GM19467 (cell line): ENCODE results near the gene LTBR.
"Not testable (repeated sequence)": the region's sequence is repeated elsewhere in the genome, so short reads cannot be mapped to it uniquely, and the experiment has no call there.

Source experiments
- ATAC-seq: cut with Tn5 transposase; IDR thresholded peaks from one replicate; pipeline ENCODE4 v1.9.1; 2021; ENCODE audit warnings: mild to moderate bottlenecking, moderate library complexity; ENCODE audit not compliant: unreplicated experiment

LTBR gene

DNA sequence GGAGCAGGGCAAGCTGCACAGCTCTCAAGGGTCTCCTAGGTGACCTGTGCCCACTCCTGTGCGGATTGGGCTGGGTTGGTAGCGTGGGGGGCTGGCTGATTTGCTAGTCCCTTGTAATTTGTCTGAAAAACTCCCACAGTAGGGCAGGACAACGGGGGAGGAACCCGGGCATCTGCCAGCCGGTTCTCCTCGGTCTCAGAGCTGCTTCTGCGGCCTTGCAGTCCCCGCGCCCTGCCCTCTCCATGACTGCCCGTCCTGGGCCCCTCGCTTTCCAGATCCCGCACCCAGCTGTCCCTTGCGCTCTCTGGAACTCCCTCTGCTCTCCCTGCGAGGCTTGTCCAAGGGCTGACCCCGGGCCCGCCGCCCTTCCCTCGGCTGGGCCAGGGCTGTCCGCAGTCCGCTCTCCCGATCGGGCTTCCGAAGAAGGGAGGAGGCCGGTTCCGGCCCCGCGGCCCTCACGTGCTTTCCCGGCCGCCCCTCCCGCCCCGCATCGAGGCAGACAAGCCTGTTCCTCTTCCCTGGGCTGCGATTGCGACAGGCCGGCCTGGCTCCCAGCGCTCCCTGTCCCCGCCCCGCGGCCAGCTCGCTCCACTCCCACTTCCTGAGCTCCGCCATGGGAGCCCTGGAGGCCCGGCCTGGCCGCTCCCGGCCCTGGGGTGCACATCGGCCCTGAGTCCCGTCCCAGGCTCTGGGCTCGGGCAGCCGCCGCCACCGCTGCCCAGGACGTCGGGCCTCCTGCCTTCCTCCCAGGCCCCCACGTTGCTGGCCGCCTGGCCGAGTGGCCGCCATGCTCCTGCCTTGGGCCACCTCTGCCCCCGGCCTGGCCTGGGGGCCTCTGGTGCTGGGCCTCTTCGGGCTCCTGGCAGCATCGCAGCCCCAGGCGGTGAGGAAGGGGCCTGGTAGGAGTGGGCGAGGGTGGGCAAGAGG lies at the start of gene LTBR:
TSS of gene LTBR (plus strand) at position 591 of the 927 bp plus-strand sequence. CDS start at position 788, 197 bp downstream.
- no peak for ATAC-seq

- ATAC-seq: no peak
Measured at GRCh38 chr12:6334359-6334758, 49.6 kb upstream of the LTBR start.

DNA sequence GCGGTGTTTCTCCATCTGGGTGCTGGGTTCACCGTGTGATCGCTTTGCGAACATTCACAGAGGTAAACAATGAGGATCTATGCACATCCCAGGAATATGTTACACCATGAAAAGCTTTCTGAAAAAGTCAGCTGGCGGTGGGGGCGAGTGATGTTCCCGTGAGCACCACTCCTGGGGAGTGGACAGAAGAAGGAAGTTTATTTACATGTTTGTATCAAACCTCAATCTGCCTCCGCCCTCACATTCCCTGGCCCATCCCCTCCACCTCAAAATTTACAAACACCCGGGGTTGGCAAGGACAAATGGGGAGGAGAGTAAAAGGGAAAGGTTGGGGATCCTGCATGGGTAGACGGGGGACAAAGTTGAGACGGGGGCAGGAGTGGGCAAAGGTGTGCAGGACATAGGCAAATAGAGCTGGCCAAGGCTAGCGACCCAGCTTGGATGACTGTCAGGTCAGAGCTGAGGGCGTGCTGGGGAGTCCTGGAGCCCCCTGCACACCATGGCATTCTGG lies 49.0 kb upstream of the LTBR start:
- ATAC-seq: no peak

- ATAC-seq: peak; percentile 66
Measured at GRCh38 chr12:6335451-6336078, 48.4 kb upstream of the LTBR start.

DNA sequence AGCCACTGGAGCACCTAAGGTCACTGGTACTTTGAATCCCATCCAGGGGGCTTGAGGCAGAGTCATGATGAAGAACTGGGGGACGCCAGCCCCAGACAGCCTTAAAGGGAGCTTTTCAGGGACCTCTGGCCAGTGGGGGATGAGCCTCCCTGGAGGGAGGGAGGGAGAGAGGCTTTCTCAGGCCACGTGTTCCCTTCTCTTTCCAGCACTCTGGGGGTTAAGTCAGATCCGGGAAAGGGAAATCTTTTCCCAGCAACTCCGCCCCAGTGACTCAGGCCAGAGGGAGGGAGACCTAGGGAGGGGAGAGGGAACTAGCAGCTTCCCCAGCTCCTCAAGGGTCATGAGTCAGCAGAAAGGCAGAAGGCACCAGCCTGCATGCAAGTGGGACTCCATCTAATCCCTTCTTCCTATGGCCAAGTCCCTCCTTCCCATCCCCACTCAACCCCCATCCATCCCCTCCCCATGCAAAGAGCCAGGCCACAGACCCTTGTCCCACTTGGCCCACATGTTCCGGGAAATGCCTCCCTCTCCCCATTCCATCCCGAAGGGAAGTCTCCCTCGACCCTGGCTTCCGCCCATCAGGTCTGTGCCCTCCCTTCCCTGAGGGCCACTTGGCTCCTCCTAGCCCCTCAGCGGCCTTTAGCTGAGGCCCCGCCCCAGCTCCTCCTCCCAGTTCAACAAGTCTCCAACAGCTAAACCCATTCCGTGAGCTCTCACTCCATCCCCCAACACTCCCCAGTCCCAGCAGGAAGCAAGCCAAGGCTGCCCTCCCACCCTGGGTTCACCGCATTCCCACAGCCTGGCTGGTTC lies 47.7 kb upstream of the LTBR start:
- no peak for ATAC-seq

- ATAC-seq: no peak
Measured at GRCh38 chr12:6336889-6337853, 46.8 kb upstream of the LTBR start.

GRCh38 chr12:6337958-6338433 lies 46.0 kb upstream of the LTBR start:
- ATAC-seq: no peak

DNA sequence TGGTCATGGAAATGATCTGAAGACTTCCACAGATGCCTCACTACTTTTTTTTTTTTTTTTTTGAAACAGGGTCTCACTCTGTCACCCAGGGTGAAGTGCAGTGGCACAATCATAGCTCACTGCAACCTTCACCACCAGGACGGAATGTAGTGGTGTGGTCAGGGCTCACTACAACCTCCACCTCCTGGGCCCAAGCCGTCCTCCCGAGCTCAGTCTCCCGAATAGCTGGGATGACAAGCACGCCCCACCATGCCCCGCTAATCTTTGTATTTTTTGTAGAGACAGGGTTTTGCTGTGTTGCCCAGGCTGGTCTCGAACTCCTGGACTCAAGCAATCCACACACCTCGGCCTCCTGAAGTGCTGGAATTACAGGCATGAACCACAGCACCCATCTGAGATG lies 45.4 kb upstream of the LTBR start:
- not testable (repeated sequence) for ATAC-seq

GRCh38 chr12:6338955-6339354 lies 45.0 kb upstream of the LTBR start:
- ATAC-seq: no peak

DNA sequence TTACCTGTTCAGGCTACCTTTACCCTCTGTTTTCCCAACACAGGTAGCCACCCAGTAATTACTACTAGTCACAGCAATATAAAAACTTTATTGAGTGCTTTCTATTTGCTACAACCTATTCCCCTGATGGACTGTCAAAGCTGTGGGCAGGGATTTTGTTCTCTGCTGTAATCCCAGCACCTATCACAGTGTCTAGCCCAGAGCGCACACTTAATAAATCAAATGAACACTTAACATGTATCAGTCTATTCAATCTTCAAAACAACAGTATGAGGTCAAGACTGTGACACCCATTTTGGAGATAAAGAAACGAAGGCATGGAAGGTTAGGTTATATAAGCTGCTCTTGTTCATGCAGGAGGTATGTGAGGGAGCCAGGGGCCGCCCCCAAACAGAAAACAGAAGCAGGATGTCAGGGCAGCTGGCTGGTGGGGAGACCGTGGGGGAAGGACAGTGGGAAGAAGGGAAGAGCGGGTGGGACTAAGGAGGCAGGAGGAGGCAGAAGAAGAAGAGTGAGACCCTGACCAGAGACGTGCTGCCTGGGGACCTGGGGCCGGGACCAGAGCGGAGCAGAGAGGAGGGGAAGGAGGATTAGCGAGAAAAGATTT lies 43.8 kb upstream of the LTBR start:
- no peak for ATAC-seq

- no peak for ATAC-seq
Measured at GRCh38 chr12:6340745-6341416, 43.1 kb upstream of the LTBR start.

- no peak for ATAC-seq
Measured at GRCh38 chr12:6341417-6342139, 42.4 kb upstream of the LTBR start, which contains the start of gene TNFRSF1A. Gene TNFRSF1A, minus strand, starts transcription at chr12:6342076. Its CDS starts 262 bp downstream, at chr12:6341814.

DNA sequence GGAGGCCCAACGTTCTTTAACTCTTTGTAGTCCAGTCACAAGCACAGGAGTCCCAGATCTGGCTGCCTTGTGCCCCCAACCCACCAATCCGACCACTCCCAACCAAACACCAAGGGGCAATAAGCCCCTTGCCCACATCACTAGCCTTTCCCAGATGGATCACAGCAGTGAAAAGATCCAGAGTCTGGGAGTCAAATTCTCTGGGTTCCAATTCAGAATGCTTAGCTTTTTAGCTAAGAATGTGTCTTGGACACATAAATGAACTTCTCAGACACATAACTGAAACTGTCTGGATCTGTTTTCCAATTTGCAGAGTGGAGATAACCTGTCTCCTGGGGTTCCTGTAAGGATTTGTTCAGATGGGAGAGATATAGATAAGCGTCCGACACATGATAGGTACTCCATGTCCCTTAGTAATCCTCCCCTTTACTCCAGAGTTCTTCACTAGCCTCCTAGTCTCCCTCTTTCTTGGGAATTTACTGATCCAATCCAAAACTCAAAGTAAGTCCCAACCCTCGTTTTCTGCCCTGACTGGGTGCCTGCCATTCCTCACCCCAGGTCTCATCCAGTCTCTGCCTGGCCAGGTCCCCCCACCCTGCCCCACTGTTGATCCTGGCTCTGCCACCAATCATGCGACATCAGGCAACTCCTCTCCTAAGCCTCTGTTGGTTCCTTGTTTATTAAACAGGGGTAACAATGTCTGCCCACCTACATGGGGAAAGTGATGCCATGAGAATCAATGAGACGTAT lies 41.6 kb upstream of the LTBR start:
- no peak for ATAC-seq

DNA sequence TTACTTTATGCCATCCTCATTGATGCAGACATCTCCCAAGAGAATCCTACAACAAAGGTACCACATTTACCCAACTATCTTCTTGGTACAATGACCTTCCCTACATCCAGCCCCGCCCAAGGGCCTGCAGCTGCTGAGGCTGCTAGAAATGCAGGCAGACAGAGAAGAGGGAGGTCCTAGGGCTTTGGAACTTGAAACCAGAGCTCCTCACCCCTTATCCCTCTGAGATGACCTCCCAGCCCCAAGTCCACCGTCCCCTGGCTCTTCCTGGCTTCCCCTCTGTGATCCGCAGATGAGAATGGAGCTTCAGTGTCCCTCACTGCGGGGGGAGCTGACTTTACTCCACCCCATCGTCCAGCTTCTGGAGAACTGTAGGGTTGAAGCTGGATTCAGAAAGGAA lies 40.4 kb upstream of the LTBR start:
- ATAC-seq: no peak

DNA sequence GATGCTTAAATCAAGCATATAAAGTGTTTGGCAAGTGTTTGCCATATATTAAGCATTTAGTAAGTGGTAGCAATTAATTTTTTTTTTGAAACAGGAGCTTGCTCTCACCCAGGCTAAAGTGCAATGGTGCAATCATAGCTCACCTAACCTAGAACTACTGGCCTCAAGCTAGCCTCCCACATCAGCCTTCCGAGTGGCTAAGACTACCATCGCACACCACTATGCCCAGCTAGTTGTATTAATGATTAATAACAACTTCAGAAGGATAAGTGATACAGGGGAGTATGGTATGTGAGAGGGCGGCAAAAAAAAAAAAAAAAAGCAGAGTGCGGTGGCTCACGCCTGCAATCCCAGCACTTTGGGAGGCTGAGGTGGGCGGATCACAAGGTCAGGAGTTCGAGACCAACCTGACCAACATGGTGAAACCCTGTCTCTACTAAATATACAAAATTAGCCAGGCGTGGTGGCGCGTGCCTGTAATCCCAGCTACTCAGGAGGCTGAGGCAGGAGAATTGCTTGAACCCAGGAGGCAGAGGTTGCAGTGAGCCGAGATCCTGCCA lies 39.8 kb upstream of the LTBR start:
- not testable (repeated sequence) for ATAC-seq

DNA sequence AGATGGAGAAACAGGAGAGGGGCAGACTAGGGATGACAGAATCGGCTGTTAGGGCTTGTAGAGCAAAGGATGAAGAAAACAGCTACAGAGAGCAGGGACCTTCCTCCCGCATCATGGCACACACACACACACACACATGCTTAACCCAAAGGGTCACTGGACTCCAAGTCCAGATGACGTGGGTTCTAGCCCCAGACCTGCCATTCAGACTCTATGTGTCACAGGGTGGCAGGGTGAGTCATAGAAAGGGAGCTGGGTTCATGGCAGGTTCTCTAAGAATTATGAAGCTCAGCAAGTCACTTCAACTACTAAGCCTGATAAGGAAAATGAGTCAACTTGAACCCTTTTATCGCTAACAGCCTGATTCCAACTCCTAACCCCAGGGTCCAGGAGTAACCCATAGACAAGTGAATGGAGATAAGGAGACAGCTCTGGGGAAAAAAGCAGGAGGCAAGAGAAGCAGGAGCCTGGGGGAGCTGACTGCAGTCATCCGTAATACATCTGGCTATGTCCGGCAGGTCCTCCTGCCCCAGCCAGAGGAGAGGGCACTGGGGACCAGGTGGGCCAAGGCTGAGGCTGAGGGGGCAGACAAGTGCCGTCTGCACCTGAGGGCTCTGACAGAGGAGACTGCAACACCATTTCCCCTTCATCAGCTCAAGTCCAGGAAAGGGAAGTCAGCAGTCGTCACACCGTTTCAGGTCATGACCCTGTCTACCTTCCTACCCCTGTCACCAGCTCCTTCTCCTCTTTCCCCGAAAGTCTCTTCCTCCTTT lies 38.5 kb upstream of the LTBR start:
- no peak for ATAC-seq
